ENCODE measurements around the gene GRID2IP. TPM values are rescaled to one million over a fixed set of nuclear protein-coding genes. Genes with fewer than 3 reads are reported as not detected.
"Not testable (repeated sequence)": the region's sequence is repeated elsewhere in the genome, so short reads cannot be mapped to it uniquely, and the experiment has no call there.

The GRID2IP gene
- total RNA-seq, 2 experiments from 2014 or later = 0.10 to 0.12 TPM

- no peak for DNase-seq
- H3K27ac Mint-ChIP-seq = no peak overlapping the region
- no peaks in the 10 kb centered on the region for H3K9me3 Mint-ChIP-seq
- CTCF ChIA-PET = interaction anchor here (0.6 kb wide), 1 partner anchor 9 kb away, joined by 3 read pairs; no protein-coding TSS in a partner anchor
- H3K27me3 Mint-ChIP-seq (ENCODE audit: low read depth) = no peaks in the 10 kb centered on the region
- H3K4me1 Mint-ChIP-seq (ENCODE audit: low read depth) = no peaks in the 10 kb centered on the region
- H3K36me3 Mint-ChIP-seq (ENCODE audit: low read depth) = peaks cover 41% of the 10 kb centered on the region
- no peak overlapping the region for H3K4me3 Mint-ChIP-seq
- intact Hi-C loops (cut with micrococcal nuclease) = no loop called here
Measured at GRCh38 chr7:6465862-6466261, 85.4 kb downstream of the GRID2IP start.

GRCh38 chr7:6463609-6464008 lies 87.7 kb downstream of the GRID2IP start:
- H3K27me3 Mint-ChIP-seq (ENCODE audit: low read depth); intact Hi-C loops (cut with micrococcal nuclease); H3K4me3 Mint-ChIP-seq; H3K9me3 Mint-ChIP-seq; H3K4me1 Mint-ChIP-seq (ENCODE audit: low read depth); DNase-seq; H3K27ac Mint-ChIP-seq; CTCF ChIA-PET: not testable (repeated sequence)
- peaks cover 29% of the 10 kb centered on the region for H3K36me3 Mint-ChIP-seq (ENCODE audit: low read depth)

- CTCF ChIA-PET = interaction anchor here (0.6 kb wide), 1 partner anchor 606 kb away, joined by 3 read pairs; no protein-coding TSS in a partner anchor
- H3K27me3 Mint-ChIP-seq (ENCODE audit: low read depth) = no peaks in the 10 kb centered on the region
- peaks cover 21% of the 10 kb centered on the region for H3K36me3 Mint-ChIP-seq (ENCODE audit: low read depth)
- no peaks in the 10 kb centered on the region for H3K9me3 Mint-ChIP-seq
- intact Hi-C loops (cut with micrococcal nuclease) = no loop called here
- H3K27ac Mint-ChIP-seq = no peak overlapping the region
- H3K4me1 Mint-ChIP-seq (ENCODE audit: low read depth) = peaks cover 8% of the 10 kb centered on the region
- no peak for DNase-seq
- no peak overlapping the region for H3K4me3 Mint-ChIP-seq
Measured at GRCh38 chr7:6461946-6462550, 89.2 kb downstream of the GRID2IP start.

- intact Hi-C loops (cut with micrococcal nuclease) = no loop called here
- Mint-ChIP-seq H3K9me3 (no peaks in the 10 kb centered on the region), H3K36me3 (ENCODE audit: low read depth) (peaks cover 13% of the 10 kb centered on the region), H3K4me1 (ENCODE audit: low read depth) (peaks cover 8% of the 10 kb centered on the region), H3K27me3 (ENCODE audit: low read depth) (no peaks in the 10 kb centered on the region), H3K4me3 (no peak overlapping the region), H3K27ac (no peak overlapping the region)
- DNase-seq = no peak
- CTCF ChIA-PET = interaction anchor here (0.6 to 0.7 kb wide), 2 partner anchors 13 to 22 kb away, joined by 3 read pairs; no protein-coding TSS in a partner anchor
Measured at GRCh38 chr7:6460990-6461584, 90.2 kb downstream of the GRID2IP start.

- Mint-ChIP-seq H3K27ac (no peak overlapping the region), H3K4me1 (ENCODE audit: low read depth) (peaks cover 8% of the 10 kb centered on the region), H3K36me3 (ENCODE audit: low read depth) (peaks cover 6% of the 10 kb centered on the region), H3K9me3 (no peaks in the 10 kb centered on the region), H3K27me3 (ENCODE audit: low read depth) (no peaks in the 10 kb centered on the region), H3K4me3 (no peak overlapping the region)
- CTCF ChIA-PET = interaction anchor here (0.6 to 0.7 kb wide), 2 partner anchors 12 to 114 kb away, joined by 3 to 5 read pairs; no protein-coding TSS in a partner anchor
- intact Hi-C loops (cut with micrococcal nuclease) = no loop called here
- no peak for DNase-seq
Measured at GRCh38 chr7:6460303-6460702, 91.0 kb downstream of the GRID2IP start.

GRCh38 chr7:6458676-6459075 lies 92.6 kb downstream of the GRID2IP start:
- peak overlapping the region; percentile 63 for H3K27ac Mint-ChIP-seq
- H3K9me3 Mint-ChIP-seq; H3K36me3 Mint-ChIP-seq (ENCODE audit: low read depth); H3K27me3 Mint-ChIP-seq (ENCODE audit: low read depth); intact Hi-C loops (cut with micrococcal nuclease); H3K4me1 Mint-ChIP-seq (ENCODE audit: low read depth); H3K4me3 Mint-ChIP-seq; CTCF ChIA-PET; DNase-seq: not testable (repeated sequence)

- Mint-ChIP-seq H3K27me3 (ENCODE audit: low read depth) (no peaks in the 10 kb centered on the region), H3K9me3 (no peaks in the 10 kb centered on the region), H3K4me1 (ENCODE audit: low read depth) (peaks cover 8% of the 10 kb centered on the region), H3K27ac (no peak overlapping the region), H3K4me3 (no peak overlapping the region), H3K36me3 (ENCODE audit: low read depth) (no peaks in the 10 kb centered on the region)
- CTCF ChIA-PET = interaction anchor here (0.9 kb wide), 1 partner anchor 68 kb away, joined by 3 read pairs; no protein-coding TSS in a partner anchor
- intact Hi-C loops (cut with micrococcal nuclease) = no loop called here
- no peak for DNase-seq
Measured at GRCh38 chr7:6453734-6454133, 97.5 kb downstream of the GRID2IP start.

GRCh38 chr7:6451224-6451705 lies 100.0 kb downstream of the GRID2IP start:
- Mint-ChIP-seq H3K4me3 (no peak overlapping the region), H3K36me3 (ENCODE audit: low read depth) (no peaks in the 10 kb centered on the region), H3K9me3 (no peaks in the 10 kb centered on the region), H3K27ac (no peak overlapping the region), H3K27me3 (ENCODE audit: low read depth) (no peaks in the 10 kb centered on the region), H3K4me1 (ENCODE audit: low read depth) (peaks cover 13% of the 10 kb centered on the region)
- no peak for DNase-seq
- intact Hi-C loops (cut with micrococcal nuclease) = no loop called here
- CTCF ChIA-PET = no interaction called here

GRCh38 chr7:6450591-6450990 lies 100.7 kb downstream of the GRID2IP start:
- peaks cover 18% of the 10 kb centered on the region for H3K4me1 Mint-ChIP-seq (ENCODE audit: low read depth)
- intact Hi-C loops (cut with micrococcal nuclease); H3K27ac Mint-ChIP-seq; CTCF ChIA-PET; H3K27me3 Mint-ChIP-seq (ENCODE audit: low read depth); DNase-seq; H3K4me3 Mint-ChIP-seq; H3K9me3 Mint-ChIP-seq; H3K36me3 Mint-ChIP-seq (ENCODE audit: low read depth): not testable (repeated sequence)

- H3K9me3 Mint-ChIP-seq; H3K27me3 Mint-ChIP-seq (ENCODE audit: low read depth); DNase-seq; H3K36me3 Mint-ChIP-seq (ENCODE audit: low read depth); H3K27ac Mint-ChIP-seq; H3K4me3 Mint-ChIP-seq; CTCF ChIA-PET: not testable (repeated sequence)
- peaks cover 25% of the 10 kb centered on the region for H3K4me1 Mint-ChIP-seq (ENCODE audit: low read depth)
- intact Hi-C loops (cut with micrococcal nuclease) = loop anchor here (2.0 to 5.0 kb wide), 2 partner anchors 257 to 753 kb away; partner anchors contain the start of gene ZNF12
Measured at GRCh38 chr7:6449884-6450283, 101.4 kb downstream of the GRID2IP start.

GRCh38 chr7:6448943-6449543 lies 102.2 kb downstream of the GRID2IP start:
- intact Hi-C loops (cut with micrococcal nuclease) = loop anchor here (1.0 to 5.0 kb wide), 3 partner anchors 14 to 752 kb away; partner anchors contain the start of gene ZNF12
- CTCF ChIA-PET = interaction anchor here (1.0 kb wide), 1 partner anchor 285 kb away, joined by 3 read pairs; no protein-coding TSS in a partner anchor
- peaks cover 31% of the 10 kb centered on the region for H3K4me1 Mint-ChIP-seq (ENCODE audit: low read depth)
- no peaks in the 10 kb centered on the region for H3K27me3 Mint-ChIP-seq (ENCODE audit: low read depth)
- peaks cover 13% of the 10 kb centered on the region for H3K36me3 Mint-ChIP-seq (ENCODE audit: low read depth)
- H3K9me3 Mint-ChIP-seq = no peaks in the 10 kb centered on the region
- peak overlapping the region; percentile 65 for H3K4me3 Mint-ChIP-seq
- DNase-seq = no peak
- H3K27ac Mint-ChIP-seq = no peak overlapping the region

- intact Hi-C loops (cut with micrococcal nuclease) = loop anchor here (1.0 to 5.0 kb wide), 3 partner anchors 12 to 750 kb away; partner anchors contain the start of gene ZNF12
- H3K27me3 Mint-ChIP-seq (ENCODE audit: low read depth) = no peaks in the 10 kb centered on the region
- H3K4me3 Mint-ChIP-seq = peak within 1 kb of the TSS; percentile 91
- H3K4me1 Mint-ChIP-seq (ENCODE audit: low read depth) = peaks cover 37% of the 10 kb centered on the region
- CTCF ChIA-PET = interaction anchor here (0.6 to 1.0 kb wide), 6 partner anchors 10 to 283 kb away, joined by 3 to 4 read pairs (median 3); no protein-coding TSS in a partner anchor
- peak within 1 kb of the TSS; percentile 89 for H3K27ac Mint-ChIP-seq
- H3K9me3 Mint-ChIP-seq = no peaks in the 10 kb centered on the region
- peaks cover 20% of the 10 kb centered on the region for H3K36me3 Mint-ChIP-seq (ENCODE audit: low read depth)
- peak; percentile 96 for DNase-seq
Measured at GRCh38 chr7:6447581-6448199, 103.6 kb downstream of the GRID2IP start, which contains the start of gene DAGLB. TSS of gene DAGLB (minus strand) at chr7:6447954. CDS start at chr7:6447842, 112 bp downstream.
